ENCODE results near the gene GRXCR2.
"Not testable (repeated sequence)": the region's sequence is repeated elsewhere in the genome, so short reads cannot be mapped to it uniquely, and the experiment has no call there.

GRXCR2 gene

DNA sequence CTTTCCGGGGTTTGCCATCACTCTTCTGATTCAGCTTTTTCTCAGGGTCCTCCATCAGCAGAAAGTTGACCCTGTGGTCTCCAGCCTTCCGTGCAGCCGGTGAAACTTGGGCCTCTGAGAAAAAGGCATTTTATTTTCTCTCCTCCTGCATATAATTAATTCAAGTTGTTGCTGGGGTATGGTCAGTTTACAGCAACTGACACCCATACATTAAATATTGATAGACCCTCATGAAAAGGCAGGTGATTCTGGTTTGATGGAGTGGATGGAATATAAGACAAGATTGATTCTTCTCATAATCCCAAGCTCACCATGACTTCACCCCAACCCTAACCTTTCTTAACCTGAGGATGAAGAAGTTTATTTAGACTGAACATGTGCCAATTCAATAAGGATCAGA, at the start of gene GRXCR2:
Gene GRXCR2 (minus strand): TSS at position 101 of the 400 bp plus-strand sequence. CDS start 46 bp downstream, at position 55.
- no peak for DNase-seq

- DNase-seq, result no peak
Observed at GRCh38 chr5:145922059-145922458, 49.2 kb upstream of the GRXCR2 start.

GRCh38 chr5:145921211-145921610, 48.4 kb upstream of the GRXCR2 start:
- no peak for DNase-seq

DNA sequence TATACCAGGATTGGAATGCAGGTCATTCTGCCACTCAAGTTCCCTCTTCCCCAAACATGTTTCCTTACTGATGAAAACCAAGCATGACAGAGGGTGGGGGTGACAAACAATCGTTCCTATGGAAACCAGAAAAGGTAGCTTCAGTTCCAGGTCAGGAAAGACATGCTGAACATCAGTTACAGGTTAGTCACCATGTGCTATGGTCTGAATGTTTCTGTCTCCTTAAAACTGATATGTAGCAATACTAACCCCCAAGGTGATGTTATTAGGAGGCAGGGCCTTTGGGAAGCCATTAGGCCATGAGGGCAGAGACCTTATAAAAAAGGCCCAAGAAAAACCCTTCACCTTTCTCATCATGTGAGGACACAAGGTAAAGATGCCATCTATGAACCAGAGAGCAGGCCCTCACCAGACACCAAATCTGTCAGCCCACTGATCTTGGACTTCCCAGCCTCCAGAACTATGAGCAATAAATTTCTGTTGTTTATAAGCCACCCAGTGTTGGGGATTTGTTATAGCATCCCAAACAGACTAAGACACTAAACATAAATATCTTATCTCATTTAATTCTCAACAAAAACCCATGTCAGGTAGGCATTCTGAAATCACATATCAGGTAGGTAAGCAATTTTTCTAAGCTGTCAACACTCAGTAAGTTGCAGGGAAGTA, 47.9 kb upstream of the GRXCR2 start:
- no peak for DNase-seq

DNA sequence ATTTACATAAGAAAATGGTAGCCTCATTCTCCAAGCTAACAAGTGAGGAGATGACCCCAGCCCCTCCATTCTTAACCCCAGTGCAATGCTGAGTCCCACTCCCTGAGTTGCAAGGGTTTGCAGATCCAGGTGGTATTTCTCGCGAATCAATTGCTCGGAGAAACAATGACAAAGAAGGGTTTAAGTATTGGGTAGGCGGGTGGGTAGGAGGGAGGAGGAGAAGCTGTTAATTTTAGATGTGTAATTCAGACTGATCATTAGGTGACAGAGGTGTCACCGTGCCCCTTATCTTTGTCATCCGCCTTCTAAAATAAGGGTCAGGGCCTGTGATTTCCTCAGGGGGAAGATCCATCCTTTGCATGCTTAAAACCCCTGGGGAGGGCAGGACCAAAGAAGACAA, 46.6 kb upstream of the GRXCR2 start:
- no peak for DNase-seq

DNA sequence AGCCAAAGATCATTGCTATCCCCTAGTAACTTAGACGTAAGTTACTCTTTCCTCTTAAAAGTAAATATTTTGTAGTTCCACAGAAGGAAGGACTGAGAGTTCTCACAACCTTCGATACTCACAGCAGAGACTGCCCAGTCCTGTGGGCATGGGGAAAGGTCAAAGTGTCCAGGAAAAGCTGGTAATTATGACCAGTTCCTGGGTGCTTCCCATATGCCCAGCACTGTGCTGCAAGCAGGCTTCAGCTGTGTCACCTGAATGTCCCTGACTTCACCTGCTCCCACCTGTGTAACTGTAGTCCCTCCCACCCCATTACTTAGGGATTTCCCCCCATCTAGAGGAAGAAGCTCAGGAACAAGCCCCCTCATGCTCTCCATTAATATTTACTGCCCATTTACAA, 45.6 kb upstream of the GRXCR2 start:
- no peak for DNase-seq

- no peak for DNase-seq
Observed at GRCh38 chr5:145917288-145917687, 44.5 kb upstream of the GRXCR2 start.

DNA sequence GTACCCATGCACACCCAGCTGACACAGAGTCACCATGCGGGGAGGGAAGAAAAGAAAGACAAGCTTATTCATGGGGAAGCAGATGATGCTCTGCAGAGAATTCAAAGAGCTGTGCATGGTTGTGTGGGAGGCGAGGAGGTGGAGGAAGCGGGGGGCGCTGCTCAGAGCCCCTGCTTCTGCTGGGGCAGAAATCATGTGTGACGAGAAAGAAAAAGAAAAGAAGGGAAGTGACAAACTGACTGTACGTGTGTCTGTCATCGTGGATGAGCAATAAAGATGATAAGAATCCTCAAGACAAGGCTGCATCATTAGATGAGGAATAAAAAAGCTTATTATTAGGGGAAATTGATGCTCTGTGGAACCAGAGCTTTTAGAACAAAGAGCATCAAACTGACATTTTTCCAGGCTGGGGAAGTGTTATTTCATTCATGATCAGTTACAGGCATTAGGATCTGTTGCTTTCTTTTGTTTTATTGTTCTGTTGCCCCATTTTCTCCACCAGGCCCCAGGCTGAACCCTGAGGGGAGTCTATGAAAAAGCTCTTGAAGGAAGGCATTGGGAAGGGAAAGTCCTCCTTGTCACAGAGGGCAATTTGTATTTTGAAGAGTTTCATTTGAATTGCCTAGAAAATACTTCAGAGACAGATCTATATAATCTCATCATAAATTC, 43.3 kb upstream of the GRXCR2 start:
- DNase-seq, result no peak

- no peak for DNase-seq
Observed at GRCh38 chr5:145913701-145914100, 40.9 kb upstream of the GRXCR2 start.

DNA sequence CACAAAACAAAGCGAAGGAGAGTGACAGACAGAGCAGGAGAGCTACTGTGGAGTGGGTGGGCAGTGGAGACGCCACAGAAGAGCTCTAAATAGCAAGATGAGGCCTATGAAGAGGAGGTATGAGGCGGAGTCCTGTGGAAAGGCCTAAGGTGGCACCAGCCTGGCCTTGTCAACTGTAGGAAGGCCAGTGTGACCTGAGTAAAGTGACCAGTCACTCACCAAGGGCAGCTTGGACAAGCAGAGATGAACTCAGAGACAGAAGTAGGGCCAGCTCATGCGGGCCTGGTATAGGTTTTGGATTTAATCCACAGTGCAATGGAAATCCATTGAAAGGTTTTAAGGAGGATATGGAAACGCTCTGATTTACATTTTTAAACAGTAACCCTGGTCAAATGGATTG, 39.8 kb upstream of the GRXCR2 start:
- no peak for DNase-seq

DNA sequence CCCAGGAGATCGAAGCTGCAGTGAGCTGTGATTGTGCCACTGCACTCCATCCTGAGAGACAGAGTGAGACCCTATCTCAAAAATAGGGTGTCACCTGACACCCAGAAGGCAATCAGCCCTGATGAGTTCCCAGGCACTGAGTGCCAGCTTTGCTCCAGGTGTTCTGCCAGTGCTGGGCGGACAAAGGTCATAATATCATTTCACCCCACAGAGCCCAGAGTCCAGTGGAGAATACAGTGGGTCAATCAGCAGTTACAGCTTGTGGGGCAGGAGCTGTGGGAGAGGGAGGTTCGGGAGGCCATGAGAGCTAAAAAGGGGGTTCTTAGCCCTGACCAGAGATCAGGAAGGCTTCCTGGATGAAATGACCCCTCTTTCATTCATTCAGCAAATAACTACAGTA, 39.2 kb upstream of the GRXCR2 start:
- DNase-seq, result no peak

GRCh38 chr5:145911164-145911563, 38.4 kb upstream of the GRXCR2 start:
- no peak for DNase-seq

DNA sequence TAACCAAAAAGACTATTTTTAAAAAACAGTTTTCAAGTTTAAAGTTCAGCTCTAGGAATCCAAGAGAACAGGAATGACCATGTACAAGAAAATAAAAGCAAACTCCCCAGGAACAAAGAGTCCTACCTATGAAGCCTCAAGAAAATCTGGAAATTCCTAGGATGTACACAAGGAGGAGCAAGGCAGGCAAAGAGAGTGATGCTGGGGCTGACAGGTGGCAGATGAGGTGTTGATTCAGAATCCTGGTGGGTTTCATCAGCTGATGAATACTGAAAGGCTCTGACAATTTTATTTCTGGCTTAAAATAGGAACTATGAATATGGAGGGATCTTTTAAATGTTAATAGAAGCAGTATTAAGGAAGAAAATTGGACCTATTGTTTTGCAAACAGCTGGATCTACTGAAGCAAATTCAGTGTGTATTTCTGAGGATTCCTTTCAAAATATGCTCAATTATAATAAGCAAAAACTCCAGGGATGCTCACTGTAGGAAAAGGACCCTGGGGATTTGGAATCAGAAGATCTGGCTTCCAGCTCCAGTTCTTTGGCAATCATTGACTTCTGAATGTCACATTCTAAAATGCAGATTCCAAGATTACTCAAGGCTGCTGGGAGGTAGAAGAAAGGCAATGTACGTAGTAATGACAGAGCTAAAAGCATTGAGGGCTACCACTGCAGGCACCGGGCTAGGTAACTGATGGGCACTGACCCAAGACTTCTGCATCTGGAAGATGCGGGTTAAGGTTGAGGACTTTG, 35.6 kb upstream of the GRXCR2 start:
- DNase-seq, result no peak

- DNase-seq, result no peak
Observed at GRCh38 chr5:145906401-145906800, 33.6 kb upstream of the GRXCR2 start.

- no peak for DNase-seq
Observed at GRCh38 chr5:145904743-145905142, 31.9 kb upstream of the GRXCR2 start.

DNA sequence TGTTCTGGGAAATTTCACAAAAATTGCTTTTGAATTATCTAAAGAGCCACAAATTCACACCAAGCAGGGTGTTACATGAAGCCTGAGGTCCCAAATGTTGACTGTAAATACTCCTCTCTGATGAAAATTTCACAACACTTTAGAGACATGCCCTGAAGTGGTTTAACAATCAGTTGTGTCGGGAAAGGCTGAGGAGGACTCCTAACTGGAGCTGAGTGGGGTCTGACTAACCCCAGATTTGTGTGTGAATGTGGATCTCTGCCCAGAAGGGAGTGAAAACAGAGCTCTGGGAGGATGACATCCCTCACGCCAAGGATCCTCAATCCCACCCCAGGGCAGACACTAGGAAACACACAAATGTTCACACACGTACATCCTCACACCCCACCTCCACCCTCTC, 31.1 kb upstream of the GRXCR2 start:
- no peak for DNase-seq

DNA sequence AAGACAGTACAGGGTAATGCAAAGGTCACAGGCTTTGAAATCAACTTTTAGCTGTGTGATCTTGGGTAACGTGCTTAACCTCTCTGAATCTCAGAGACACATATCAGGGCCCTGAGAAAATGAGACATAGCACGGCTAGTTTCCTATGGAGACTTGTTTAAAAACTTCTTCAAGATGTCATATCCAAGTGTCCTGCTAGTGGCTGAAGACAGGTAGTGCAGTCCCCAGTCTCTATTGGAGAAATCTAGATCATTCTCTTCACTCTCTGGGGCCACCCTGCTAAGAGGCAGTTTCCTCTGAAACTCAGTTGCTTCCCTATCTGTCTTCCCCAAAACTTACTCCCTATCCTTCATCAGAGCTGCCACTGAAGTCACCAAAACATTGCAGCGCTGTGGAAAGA, 30.3 kb upstream of the GRXCR2 start:
- no peak for DNase-seq

- DNase-seq, result no peak
Observed at GRCh38 chr5:145902421-145902820, 29.6 kb upstream of the GRXCR2 start.

DNA sequence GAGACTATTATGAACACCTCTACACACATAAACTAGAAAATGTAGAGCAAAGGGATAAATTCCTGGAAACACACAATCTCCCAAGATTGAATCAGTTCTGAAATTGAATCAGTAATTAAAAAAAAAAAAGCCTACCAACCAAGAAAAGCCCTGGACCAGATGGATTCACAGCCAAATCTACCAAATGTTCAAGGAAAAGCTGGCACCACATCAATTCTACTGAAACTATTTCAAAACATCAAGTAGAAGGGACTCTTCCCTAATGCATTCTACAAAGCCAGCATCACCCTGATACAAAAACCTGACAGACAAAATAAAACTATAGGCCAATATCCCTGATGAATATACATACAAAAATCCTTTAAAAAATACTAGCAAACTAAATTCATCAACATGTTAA, 25.4 kb upstream of the GRXCR2 start:
- no peak for DNase-seq

DNA sequence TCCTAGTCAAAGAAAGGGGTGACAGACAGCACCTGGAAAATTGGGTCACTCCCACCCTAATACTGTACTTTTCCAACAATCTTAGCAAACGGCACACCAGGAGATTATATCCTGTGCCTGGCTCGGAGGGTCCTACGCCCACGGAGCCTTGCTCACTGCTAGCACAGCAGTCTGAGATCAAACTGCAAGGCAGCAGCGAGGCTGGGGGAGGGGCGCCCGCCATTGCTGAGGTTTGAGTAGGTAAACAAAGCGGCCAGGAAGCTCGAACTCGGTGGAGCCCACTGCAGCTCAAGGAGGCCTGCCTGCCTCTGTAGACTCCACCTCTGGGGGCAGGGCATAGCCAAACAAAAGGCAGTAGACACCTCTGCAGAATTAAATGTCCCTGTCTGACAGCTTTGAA, 18.6 kb upstream of the GRXCR2 start:
- not testable (repeated sequence) for DNase-seq

DNA sequence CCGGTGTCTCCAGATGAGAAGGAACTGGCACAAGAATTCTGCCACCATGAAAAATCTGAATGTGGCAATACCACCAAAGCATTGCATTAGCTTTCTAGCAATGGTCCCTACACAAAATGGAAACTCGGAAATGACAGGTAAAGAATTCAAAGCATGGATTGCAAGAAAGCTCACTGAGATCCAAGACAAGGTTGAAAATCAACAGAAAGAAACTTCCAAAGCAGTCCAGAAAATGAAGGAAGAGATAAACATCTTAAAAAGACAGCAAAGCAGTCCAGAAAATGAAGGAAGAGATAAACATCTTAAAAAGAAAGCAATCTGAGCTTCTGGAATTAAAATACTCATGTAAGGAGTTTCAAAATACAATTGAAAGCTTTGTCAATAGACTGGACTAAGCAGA, 16.8 kb upstream of the GRXCR2 start:
- DNase-seq, result no peak

DNA sequence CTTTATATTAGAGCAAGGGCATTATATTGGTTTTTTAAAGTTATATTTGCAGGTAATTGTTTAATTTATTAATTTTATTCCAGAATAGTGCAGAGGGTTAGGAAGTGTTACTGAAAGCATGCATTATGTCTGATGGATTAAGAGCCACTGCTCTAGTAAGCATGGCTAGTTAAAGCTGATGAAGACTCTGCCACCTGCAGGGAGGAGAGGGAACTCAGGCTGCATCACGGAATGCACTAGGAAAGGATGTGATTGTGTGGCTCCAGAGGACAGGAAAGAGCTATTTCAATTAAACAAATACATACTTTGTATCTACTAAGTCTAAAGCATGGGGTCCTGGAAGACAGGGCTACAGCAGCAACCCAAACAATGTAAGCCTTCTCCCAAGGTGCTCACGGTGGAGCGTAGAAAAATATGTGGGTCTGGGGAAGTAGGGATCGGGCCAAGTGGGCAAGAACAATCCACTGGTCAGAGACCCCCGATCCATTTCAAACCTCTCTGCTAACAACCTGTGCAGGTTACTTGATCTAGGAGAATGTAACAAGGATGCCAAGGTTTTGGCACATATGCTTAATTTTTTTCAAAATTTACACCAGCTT, 15.3 kb upstream of the GRXCR2 start:
- DNase-seq, result no peak

GRCh38 chr5:145887217-145887616, 14.4 kb upstream of the GRXCR2 start:
- DNase-seq, result no peak

- DNase-seq, result no peak
Observed at GRCh38 chr5:145874765-145875164, 2.0 kb upstream of the GRXCR2 start.

Measured in activated effector memory CD4-positive, alpha-beta T cell treated with anti-CD3 and anti-CD28 coated beads, Interleukin-2, amount 50 U/mL, for 16 hours (primary cell).